Brain microvascular endothelial cell (primary cell): Measurements from ENCODE around the gene ABHD17B.

ENCODE experiments used
- DNase-seq: peaks from one replicate; pipeline ENCODE4 v3.0.0-alpha.2; 2020
- H3K27ac ChIP-seq: fragments of 250-450 bp; sonication (Bioruptor Pico); 2 replicates; pipeline ENCODE4 v1.5.1; 2020; ENCODE audit warnings: mild to moderate bottlenecking, moderate library complexity
- H3K27me3 ChIP-seq: fragments of 250-450 bp; sonication (Bioruptor Pico); replicated peaks from 2 replicates; pipeline ENCODE4 v1.5.1; 2020; ENCODE audit warnings: mild to moderate bottlenecking
- H3K36me3 ChIP-seq: fragments of 250-450 bp; sonication (Bioruptor Pico); replicated peaks from 2 replicates; pipeline ENCODE4 v1.5.1; 2020; ENCODE audit warnings: mild to moderate bottlenecking
- H3K4me3 ChIP-seq: 2 replicates; pipeline ENCODE4 v1.5.1; 2011; ENCODE audit warnings: low read depth, mild to moderate bottlenecking, control low read depth, low read length, moderate library complexity
- CTCF ChIP-seq: IDR thresholded peaks from 2 replicates; pipeline ENCODE4 v1.5.1; 2011; ENCODE audit warnings: low read depth, mild to moderate bottlenecking, moderate library complexity, low read length, control low read depth, inconsistent platforms; ENCODE audit errors: missing control alignments
- in situ Hi-C: cut with HindIII; loops from 2 replicates; pipeline ENCODE4 v1.10.0; 2017; ENCODE audit warnings: low sequenced_read_pairs, low pct_ligation_motif_present

Gene ABHD17B

GRCh38 chr9:71844808-71845207, 66.2 kb downstream of the ABHD17B start:
- no peak overlapping the region for H3K4me3 ChIP-seq
- in situ Hi-C loops: no loop called here
- H3K27ac ChIP-seq: no peak overlapping the region
- DNase-seq: no peak
- H3K27me3 ChIP-seq: no peaks in the 10 kb centered on the region
- H3K36me3 ChIP-seq: no peaks in the 10 kb centered on the region
- TF ChIP-seq CTCF: no peak

- H3K27ac ChIP-seq: no peak overlapping the region
These were observed 71.3 kb downstream of the ABHD17B start for GRCh38 chr9:71839668-71840067.

GRCh38 chr9:71835596-71835995, 75.4 kb downstream of the ABHD17B start:
- H3K4me3 ChIP-seq: no peak overlapping the region
- in situ Hi-C loops: no loop called here
- no peaks in the 10 kb centered on the region for H3K36me3 ChIP-seq
- TF ChIP-seq CTCF: no peak
- H3K27me3 ChIP-seq: no peaks in the 10 kb centered on the region
- no peak overlapping the region for H3K27ac ChIP-seq
- DNase-seq: no peak

More at GRCh38 chr9:71839668-71840067, 71.3 kb downstream of the ABHD17B start:
- DNase-seq: no peak
- H3K4me3 ChIP-seq: no peak overlapping the region
- in situ Hi-C loops: no loop called here
- TF ChIP-seq CTCF: no peak
- no peaks in the 10 kb centered on the region for H3K36me3 ChIP-seq
- no peaks in the 10 kb centered on the region for H3K27me3 ChIP-seq

- H3K27me3 ChIP-seq: no peaks in the 10 kb centered on the region
- H3K4me3 ChIP-seq: no peak overlapping the region
- in situ Hi-C loops: no loop called here
- H3K27ac ChIP-seq: no peak overlapping the region
- TF ChIP-seq CTCF: no peak
- no peaks in the 10 kb centered on the region for H3K36me3 ChIP-seq
- DNase-seq: no peak
These were observed 80.1 kb downstream of the ABHD17B start for GRCh38 chr9:71830929-71831328.

- in situ Hi-C loops: no loop called here
- DNase-seq: no peak
- Histone ChIP-seq H3K36me3 (no peaks in the 10 kb centered on the region), H3K27me3 (no peaks in the 10 kb centered on the region), H3K4me3 (no peak overlapping the region), H3K27ac (no peak overlapping the region)
- TF ChIP-seq CTCF: no peak
These were observed 80.8 kb downstream of the ABHD17B start for GRCh38 chr9:71830153-71830552.

GRCh38 chr9:71826279-71826678, 84.7 kb downstream of the ABHD17B start:
- Histone ChIP-seq H3K27me3 (no peaks in the 10 kb centered on the region), H3K36me3 (no peaks in the 10 kb centered on the region), H3K4me3 (no peak overlapping the region), H3K27ac (no peak overlapping the region)
- DNase-seq: no peak
- TF ChIP-seq CTCF: no peak
- in situ Hi-C loops: no loop called here
